ENCODE data around the gene ASIC3. TPM values are rescaled to one million over a fixed set of nuclear protein-coding genes. Genes with fewer than 3 reads are reported as not detected.

ASIC3 gene
- total RNA-seq, result 0.14 and 0.37 TPM in 2 replicates

GRCh38 chr7:151047976-151048815 lies at the start of gene ASIC3:
TSS of gene ASIC3 (plus strand) at chr7:151048531. CDS start at chr7:151048886, 355 bp downstream.

GRCh38 chr7:151024435-151025056 lies 23.8 kb upstream of the ASIC3 start, which contains the start of gene ATG9B:
TSS of gene ATG9B (minus strand) at chr7:151024494. CDS start at chr7:151024423, 71 bp downstream.

GRCh38 chr7:151028131-151028947 lies 20.0 kb upstream of the ASIC3 start, which contains the start of gene ABCB8:
TSS of gene ABCB8 (plus strand) at chr7:151028450. CDS start at chr7:151028516, 66 bp downstream.

GRCh38 chr7:151057506-151057988 lies 9.2 kb downstream of the ASIC3 start, which contains the start of gene CDK5:
TSS of gene CDK5 (minus strand) at chr7:151057897. CDS start at chr7:151057848, 49 bp downstream.

GRCh38 chr7:151059367-151060112 lies 11.2 kb downstream of the ASIC3 start, which contains the start of gene SLC4A2:
TSS of gene SLC4A2 (plus strand) at chr7:151059589. CDS start at chr7:151061988, 2,399 bp downstream.

GRCh38 chr7:151080522-151081169 lies 32.3 kb downstream of the ASIC3 start, which contains the start of gene FASTK:
TSS of gene FASTK (minus strand) at chr7:151080809. CDS start at chr7:151080766, 43 bp downstream.

GRCh38 chr7:151083071-151083823 lies 34.9 kb downstream of the ASIC3 start, which contains the start of gene TMUB1:
TSS of gene TMUB1 (minus strand) at chr7:151083493. CDS start at chr7:151082563, 930 bp downstream.

GRCh38 chr7:151085691-151086620 lies 37.6 kb downstream of the ASIC3 start, which contains the start of gene AGAP3:
TSS of gene AGAP3 (plus strand) at chr7:151086475. CDS start at chr7:151086742, 267 bp downstream.

Other genes with a start within 250 kb of the ASIC3 start
- 3.8 and 156 TPM in 2 replicates for gene TMEM176B, start 248.2 kb upstream of the ASIC3 start, total RNA-seq
- gene TMEM176A, start 247.8 kb upstream of the ASIC3 start, total RNA-seq, result 1.1 and 70.8 TPM in 2 replicates
- 0.14 TPM in 1 of 2 replicates, not detected in the other for gene AOC1, start 196.0 kb upstream of the ASIC3 start, total RNA-seq
- gene KCNH2, start 70.2 kb upstream of the ASIC3 start, total RNA-seq, result 0.83 and 1.7 TPM in 2 replicates
- gene NOS3, start 57.5 kb upstream of the ASIC3 start, total RNA-seq, result 1.3 TPM in 2 replicates
- gene ATG9B, start 24.0 kb upstream of the ASIC3 start, total RNA-seq, result 0.37 TPM in 1 of 2 replicates, not detected in the other
- gene ABCB8, start 20.1 kb upstream of the ASIC3 start, total RNA-seq, result 19.2 and 24.5 TPM in 2 replicates
- gene CDK5, start 9.4 kb downstream of the ASIC3 start, total RNA-seq, result 26.7 and 30.1 TPM in 2 replicates
- gene SLC4A2, start 11.1 kb downstream of the ASIC3 start, total RNA-seq, result 58.6 and 78.7 TPM in 2 replicates
- 74.5 and 76.1 TPM in 2 replicates for gene FASTK, start 32.3 kb downstream of the ASIC3 start, total RNA-seq
- 13.2 and 17.4 TPM in 2 replicates for gene TMUB1, start 35.0 kb downstream of the ASIC3 start, total RNA-seq
- 26.2 and 40.4 TPM in 2 replicates for gene AGAP3, start 37.9 kb downstream of the ASIC3 start, total RNA-seq
- not detected in 2 replicates for gene GBX1, start 119.2 kb downstream of the ASIC3 start, total RNA-seq
- not detected in 2 replicates for gene ASB10, start 138.7 kb downstream of the ASIC3 start, total RNA-seq
- gene H2BK1, start 162.0 kb downstream of the ASIC3 start, total RNA-seq, result not detected in 2 replicates
- 60.3 and 62.2 TPM in 2 replicates for gene ABCF2, start 178.7 kb downstream of the ASIC3 start, total RNA-seq
- 70.1 and 101 TPM in 2 replicates for gene CHPF2, start 184.0 kb downstream of the ASIC3 start, total RNA-seq
- gene SMARCD3, start 200.2 kb downstream of the ASIC3 start, total RNA-seq, result 46.6 and 53.7 TPM in 2 replicates